ENCODE measurements around the gene IMPACT. TPM values are rescaled to one million over a fixed set of nuclear protein-coding genes. Genes with fewer than 3 reads are reported as not detected.
A peak's percentile ranks its signal among the peaks of the same experiment; 100 is the strongest.

IMPACT gene
- total RNA-seq, 2 donors from 2014 or later: 9.6 to 20.1 TPM

GRCh38 chr18:24402209-24402785 is 24.2 kb upstream of the IMPACT start:
- 77 to 83% methylated on average over 6 of the region's 6 CpGs for WGBS, 2 donors
- intact Hi-C loops (cut with DNase I): loop anchor here (10.0 kb wide), 1 partner anchor 953 kb away; the partner anchor contains the start of gene ZNF521
- H3K9me3 ChIP-seq: no peaks in the 10 kb centered on the region
- H3K36me3 ChIP-seq (replicated peaks in 1 of 2; ENCODE audit: insufficient read depth in 1 of 2, low read depth in 2 of 2): no peaks in the 10 kb centered on the region
- no peak overlapping the region for H3K27ac ChIP-seq
- no peak overlapping the region for H3K4me3 ChIP-seq
- peaks cover 6% of the 10 kb centered on the region for H3K4me1 ChIP-seq
- DNase-seq (peak in 1 of 4 donors; percentile 13), ATAC-seq (no peak)
- TF ChIP-seq POLR2A (IDR thresholded peaks at IDR 0.05) (no peak), CTCF (IDR thresholded peaks at IDR 0.05) (no peak)
- H3K27me3 ChIP-seq: no peaks in the 10 kb centered on the region

- ATAC-seq: no peak
- TF ChIP-seq POLR2A (IDR thresholded peaks at IDR 0.05): no peak
- no peak for TF ChIP-seq CTCF (IDR thresholded peaks at IDR 0.05)
- no peak for DNase-seq
- no peaks in the 10 kb centered on the region for H3K9me3 ChIP-seq
- intact Hi-C loops (cut with DNase I): loop anchor here (10.0 kb wide), 1 partner anchor 952 kb away; the partner anchor contains the start of gene ZNF521
- H3K27ac ChIP-seq: no peak overlapping the region
- 91 to 94% methylated on average over 4 to 5 of the region's 5 CpGs for WGBS, 2 donors
- H3K4me3 ChIP-seq: no peak overlapping the region
- H3K4me1 ChIP-seq: peaks cover 5% of the 10 kb centered on the region
- no peaks in the 10 kb centered on the region for H3K27me3 ChIP-seq
- no peaks in the 10 kb centered on the region for H3K36me3 ChIP-seq (replicated peaks in 1 of 2; ENCODE audit: insufficient read depth in 1 of 2, low read depth in 2 of 2)
Measured at GRCh38 chr18:24403076-24403475, 23.4 kb upstream of the IMPACT start.

GRCh38 chr18:24404591-24404990 is 21.9 kb upstream of the IMPACT start:
- no peak overlapping the region for H3K4me3 ChIP-seq
- ATAC-seq (no peak), DNase-seq (no peak)
- no peaks in the 10 kb centered on the region for H3K9me3 ChIP-seq
- H3K27ac ChIP-seq: no peak overlapping the region
- H3K27me3 ChIP-seq: no peaks in the 10 kb centered on the region
- no peaks in the 10 kb centered on the region for H3K4me1 ChIP-seq
- no peaks in the 10 kb centered on the region for H3K36me3 ChIP-seq (replicated peaks in 1 of 2; ENCODE audit: insufficient read depth in 1 of 2, low read depth in 2 of 2)
- intact Hi-C loops (cut with DNase I): loop anchor here (10.0 kb wide), 1 partner anchor 950 kb away; the partner anchor contains the start of gene ZNF521
- WGBS, 2 donors: 75 to 82% methylated on average over 3 of the region's 3 CpGs
- TF ChIP-seq CTCF (IDR thresholded peaks at IDR 0.05) (no peak), POLR2A (IDR thresholded peaks at IDR 0.05) (no peak)

- WGBS, 2 donors: 83% methylated on average over 2 of the region's 2 CpGs
- no peak for ATAC-seq
Measured at GRCh38 chr18:24408496-24408895, 18.0 kb upstream of the IMPACT start.

More at GRCh38 chr18:24408496-24408895, 18.0 kb upstream of the IMPACT start:
- Histone ChIP-seq H3K4me1 (no peaks in the 10 kb centered on the region), H3K4me3 (no peak overlapping the region), H3K27me3 (no peaks in the 10 kb centered on the region), H3K9me3 (no peaks in the 10 kb centered on the region), H3K27ac (no peak overlapping the region), H3K36me3 (replicated peaks in 1 of 2; ENCODE audit: insufficient read depth in 1 of 2, low read depth in 2 of 2) (no peaks in the 10 kb centered on the region)
- TF ChIP-seq POLR2A (IDR thresholded peaks at IDR 0.05): no peak
- TF ChIP-seq CTCF (IDR thresholded peaks at IDR 0.05): no peak
- DNase-seq: no peak
- intact Hi-C loops (cut with DNase I): loop anchor here (10.0 kb wide), 1 partner anchor 946 kb away; the partner anchor contains the start of gene ZNF521

Measured in body of pancreas (tissue), 4 donors.